AG04449 (cell line): ENCODE measurements around the gene B4GALNT3.

ENCODE experiments used
- CTCF ChIA-PET: fragments of 350-600 bp; formaldehyde crosslinking; extraction: SDS; loops from one replicate; lab custom pipeline; 2021; ENCODE audit warnings: antibody characterized with exemption; lab: Yijun Ruan, JAX
- POLR2A ChIA-PET: fragments of 400-600, 350-600 bp; formaldehyde crosslinking; extraction: SDS; loops from one replicate; lab custom pipeline; 2020; ENCODE audit warnings: antibody characterized with exemption, inconsistent platforms; lab: Yijun Ruan, JAX
- DNase-seq: peaks from one replicate; pipeline ENCODE4 v3.0.0-alpha.2; 2010; ENCODE audit warnings: low read depth, low spot score
- H3K4me3 ChIP-seq: 2 replicates; pipeline ENCODE4 v1.5.1; 2011; ENCODE audit warnings: low read depth, mild to moderate bottlenecking, control low read depth, low read length
- TF ChIP-seq, protein P1 (sequence below): IDR thresholded peaks from one replicate; pipeline ENCODE4 v1.5.1; 2011; ENCODE audit warnings: mild to moderate bottlenecking, moderate library complexity, low read length, control low read depth, inconsistent platforms; ENCODE audit not compliant: insufficient read depth; ENCODE audit errors: missing control alignments

The B4GALNT3 gene

DNA sequence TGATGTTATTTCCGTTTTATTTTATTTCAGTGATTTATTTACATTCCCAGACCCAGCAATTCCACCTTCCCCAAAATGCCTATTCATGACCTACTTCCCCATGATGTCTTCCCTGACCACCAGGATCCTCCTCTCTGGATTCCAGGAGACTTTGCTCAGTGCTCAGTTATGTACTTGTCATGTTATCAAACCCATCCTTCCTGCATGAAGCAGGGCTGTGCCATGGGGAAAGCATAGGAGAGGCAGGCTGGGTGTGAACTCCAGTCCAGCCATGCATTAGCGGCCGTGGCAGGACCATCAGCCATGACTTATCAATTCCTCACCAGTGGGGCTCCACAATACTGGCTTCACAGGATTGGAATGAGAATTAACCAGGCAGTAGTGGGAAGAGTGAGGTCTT lies 57.8 kb downstream of the B4GALNT3 start:
- TF ChIP-seq, protein P1, sequence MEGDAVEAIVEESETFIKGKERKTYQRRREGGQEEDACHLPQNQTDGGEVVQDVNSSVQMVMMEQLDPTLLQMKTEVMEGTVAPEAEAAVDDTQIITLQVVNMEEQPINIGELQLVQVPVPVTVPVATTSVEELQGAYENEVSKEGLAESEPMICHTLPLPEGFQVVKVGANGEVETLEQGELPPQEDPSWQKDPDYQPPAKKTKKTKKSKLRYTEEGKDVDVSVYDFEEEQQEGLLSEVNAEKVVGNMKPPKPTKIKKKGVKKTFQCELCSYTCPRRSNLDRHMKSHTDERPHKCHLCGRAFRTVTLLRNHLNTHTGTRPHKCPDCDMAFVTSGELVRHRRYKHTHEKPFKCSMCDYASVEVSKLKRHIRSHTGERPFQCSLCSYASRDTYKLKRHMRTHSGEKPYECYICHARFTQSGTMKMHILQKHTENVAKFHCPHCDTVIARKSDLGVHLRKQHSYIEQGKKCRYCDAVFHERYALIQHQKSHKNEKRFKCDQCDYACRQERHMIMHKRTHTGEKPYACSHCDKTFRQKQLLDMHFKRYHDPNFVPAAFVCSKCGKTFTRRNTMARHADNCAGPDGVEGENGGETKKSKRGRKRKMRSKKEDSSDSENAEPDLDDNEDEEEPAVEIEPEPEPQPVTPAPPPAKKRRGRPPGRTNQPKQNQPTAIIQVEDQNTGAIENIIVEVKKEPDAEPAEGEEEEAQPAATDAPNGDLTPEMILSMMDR, result no peak
- POLR2A ChIA-PET, result no interaction called here
- CTCF ChIA-PET, result interaction anchor here (1.5 to 2.9 kb wide), 3 partner anchors 30 to 64 kb away, joined by 3 to 15 read pairs (median 3); no protein-coding TSS in a partner anchor
- DNase-seq, result no peak
- no peak overlapping the region for H3K4me3 ChIP-seq

DNA sequence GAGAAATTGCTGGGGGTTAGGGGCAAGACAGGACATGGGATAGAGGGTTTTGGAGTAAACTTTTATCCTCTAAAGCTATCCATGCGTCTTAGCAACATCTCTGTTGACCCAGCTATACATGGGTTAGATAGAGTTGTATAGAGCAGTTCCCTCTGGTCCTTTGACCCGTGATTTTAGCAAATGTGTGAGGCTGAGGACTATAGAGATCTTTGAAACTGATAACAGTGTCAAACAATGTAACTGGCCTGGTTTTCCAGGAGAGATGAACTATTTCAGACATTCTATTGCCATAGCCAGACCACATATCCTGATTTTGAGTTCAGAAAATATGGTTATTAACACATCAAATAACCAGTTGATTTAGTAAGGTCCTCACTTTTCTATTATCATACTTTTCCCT lies 60.4 kb downstream of the B4GALNT3 start:
- POLR2A ChIA-PET, result no interaction called here
- no peak for DNase-seq
- CTCF ChIA-PET, result interaction anchor here (1.1 to 2.3 kb wide), 5 partner anchors 9 to 78 kb away, joined by 3 to 7 read pairs (median 5); no protein-coding TSS in a partner anchor
- TF ChIP-seq, protein P1, result no peak
- H3K4me3 ChIP-seq, result no peak overlapping the region

DNA sequence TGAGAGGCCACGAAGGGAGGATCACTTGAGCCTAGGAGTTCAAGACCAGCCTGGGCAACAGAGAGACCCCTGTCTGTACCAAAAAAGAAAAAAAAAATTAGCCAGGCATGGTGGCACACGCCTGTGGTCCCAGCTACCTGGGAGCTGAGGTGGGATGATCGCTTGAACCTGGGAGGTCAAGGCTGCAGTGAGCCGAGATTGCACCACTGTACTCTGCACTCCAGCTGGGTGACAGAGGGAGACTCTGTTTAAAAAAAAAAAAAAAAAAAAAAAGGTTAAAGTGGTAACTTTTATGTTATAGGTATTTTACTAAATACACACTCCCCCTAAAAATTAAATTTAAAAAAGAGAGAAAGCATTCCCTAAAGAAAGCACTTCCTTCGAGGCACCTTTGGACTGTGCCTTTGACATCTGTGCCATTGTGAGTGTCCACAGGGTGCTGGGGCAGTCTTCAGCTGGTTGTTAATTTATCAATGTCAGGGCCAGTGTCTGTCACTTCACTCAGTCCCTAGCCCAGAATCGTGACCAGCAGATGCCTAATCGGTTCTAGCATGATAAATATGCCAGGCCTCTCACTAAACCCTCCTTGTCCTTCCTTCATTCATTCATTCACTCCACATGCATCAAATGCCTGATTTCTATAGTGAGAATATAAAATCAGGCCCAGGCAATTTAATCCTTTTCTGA lies 63.1 kb downstream of the B4GALNT3 start:
- DNase-seq, result no peak
- TF ChIP-seq, protein P1, result no peak
- POLR2A ChIA-PET, result no interaction called here
- CTCF ChIA-PET, result interaction anchor here (0.9 to 1.2 kb wide), 2 partner anchors 22 to 80 kb away, joined by 3 read pairs; no protein-coding TSS in a partner anchor
- H3K4me3 ChIP-seq, result no peak overlapping the region

DNA sequence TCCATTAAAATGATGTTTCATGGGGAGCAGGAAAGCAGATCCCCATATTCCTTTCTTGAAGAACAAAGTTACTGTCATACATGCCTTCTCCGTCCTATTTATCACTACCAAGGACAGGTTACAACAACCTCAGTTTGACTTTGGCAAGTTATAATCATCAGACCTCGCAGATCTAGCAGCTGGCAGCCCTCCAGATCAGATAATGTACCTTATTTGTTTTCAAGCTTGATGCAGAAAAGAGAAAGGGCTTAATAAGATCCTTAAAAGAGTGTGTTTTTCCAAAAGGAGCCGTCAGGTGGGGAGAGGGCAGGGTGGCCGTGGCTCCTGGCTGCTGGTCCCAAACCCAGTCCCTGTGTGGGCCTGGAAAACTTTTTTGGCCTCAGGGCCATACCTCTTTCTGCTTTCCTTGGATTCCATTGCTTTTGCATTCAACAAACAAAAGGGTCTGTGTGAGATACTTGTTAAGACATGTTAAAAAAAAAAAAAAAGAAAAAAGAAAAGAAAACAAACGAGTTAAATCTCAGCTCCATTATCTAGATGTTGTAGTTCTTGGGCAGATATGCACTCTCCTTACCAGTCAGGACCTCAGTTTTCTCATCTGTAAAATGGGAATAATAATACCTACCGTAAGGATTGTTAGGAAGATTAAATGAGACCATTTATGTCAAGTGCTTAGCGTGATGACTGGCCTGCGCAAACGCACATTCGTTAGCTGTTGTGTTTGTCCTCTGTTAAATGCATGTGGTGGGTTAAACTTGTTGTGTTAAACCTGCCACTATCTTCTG lies 64.6 kb downstream of the B4GALNT3 start:
- ChIA-PET POLR2A (no interaction called here), CTCF (interaction anchor here (0.7 to 1.5 kb wide), 4 partner anchors 20 to 82 kb away, joined by 3 to 6 read pairs (median 4); no protein-coding TSS in a partner anchor)
- no peak for DNase-seq
- TF ChIP-seq, protein P1, result no peak
- no peak overlapping the region for H3K4me3 ChIP-seq

DNA sequence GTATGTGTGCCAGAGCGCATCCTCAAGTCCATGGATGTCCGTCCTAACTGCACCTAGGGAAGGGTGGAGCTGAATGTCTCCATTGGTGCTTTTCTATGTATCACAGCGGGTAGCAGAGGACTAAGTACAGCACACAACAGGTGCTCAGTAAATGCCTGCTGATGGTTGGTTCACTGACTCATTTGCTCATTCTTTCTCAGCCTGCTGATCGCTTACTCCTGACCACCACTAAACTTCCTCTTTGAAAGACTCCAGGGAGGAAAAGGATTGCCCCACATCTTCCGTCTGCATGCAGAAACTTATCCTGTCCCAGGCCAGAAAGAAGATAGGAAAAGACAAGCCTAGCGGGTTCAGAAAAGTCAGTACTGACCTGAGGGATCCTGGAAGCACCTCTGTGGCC lies 66.3 kb downstream of the B4GALNT3 start:
- DNase-seq, result no peak
- TF ChIP-seq, protein P1, result no peak
- H3K4me3 ChIP-seq, result no peak overlapping the region
- POLR2A ChIA-PET, result no interaction called here
- CTCF ChIA-PET, result interaction anchor here (1.5 kb wide), 1 partner anchor 83 kb away, joined by 6 read pairs; no protein-coding TSS in a partner anchor

DNA sequence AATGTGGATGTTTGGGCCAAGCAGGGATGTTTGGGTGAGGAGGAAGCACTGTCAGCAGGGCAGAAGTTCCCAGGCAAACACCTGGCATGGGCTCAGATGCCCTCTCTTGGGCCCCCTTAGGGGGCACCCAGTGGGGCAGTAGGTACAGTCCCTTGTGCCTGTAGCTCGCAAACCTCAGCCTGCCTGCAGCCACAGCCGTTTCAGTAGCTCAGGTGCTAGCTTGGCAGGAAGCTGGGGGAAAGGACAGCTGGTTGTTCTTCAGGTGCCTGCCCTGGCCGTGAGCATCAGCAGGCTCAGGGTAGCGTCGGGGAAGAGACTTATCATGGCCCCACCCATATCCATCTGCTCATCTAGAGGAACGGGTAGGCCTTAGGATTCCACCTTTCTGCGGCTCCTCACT lies 67.5 kb downstream of the B4GALNT3 start:
- TF ChIP-seq, protein P1, result no peak
- POLR2A ChIA-PET, result no interaction called here
- DNase-seq, result no peak
- no peak overlapping the region for H3K4me3 ChIP-seq
- CTCF ChIA-PET, result interaction anchor here (1.9 kb wide), 1 partner anchor 20 kb away, joined by 9 read pairs; no protein-coding TSS in a partner anchor
